HEK293 (cell line): ENCODE data around the gene FAM131B.

ENCODE experiments used
- CTCF ChIA-PET: fragments of 350-600 bp; formaldehyde crosslinking; extraction: SDS; loops from one replicate; lab custom pipeline; 2021; ENCODE audit warnings: antibody characterized with exemption; lab: Yijun Ruan, JAX
- POLR2A ChIA-PET: fragments of 300-600 bp; formaldehyde crosslinking; extraction: SDS; loops from one replicate; lab custom pipeline; 2020; ENCODE audit warnings: antibody characterized with exemption, inconsistent platforms; lab: Yijun Ruan, JAX
- H3K27ac ChIP-seq: fragments of 200-500 bp; sonication (Bioruptor generic); 2 replicates; pipeline ENCODE4 v1.5.1; 2014; ENCODE audit warnings: low read depth, low read length, control low read depth, inconsistent platforms; ENCODE audit errors: extremely low read depth
- H3K36me3 ChIP-seq, 2 experiments: fragments of 200-500 bp in 1 of 2; sonication (Bioruptor generic) in 1 of 2; 1 replicate in 1 of 2; 2 replicates in 1 of 2; pipeline ENCODE4 v1.5.1; 2014 to 2017; ENCODE audit warnings: inconsistent platforms in 2 of 2, low read length in 2 of 2; ENCODE audit not compliant: control insufficient read depth in 2 of 2, insufficient read depth in 1 of 2
- H3K4me1 ChIP-seq: fragments of 200-500 bp; sonication (Bioruptor generic); 2 replicates; pipeline ENCODE4 v1.5.1; 2014; ENCODE audit warnings: mild to moderate bottlenecking, low read length, inconsistent platforms; ENCODE audit not compliant: control insufficient read depth, insufficient read depth
- H3K4me3 ChIP-seq: 2 replicates; pipeline ENCODE4 v1.5.1; 2011; ENCODE audit warnings: low read depth, mild to moderate bottlenecking, control low read depth, low read length, moderate library complexity
- H3K9me3 ChIP-seq: fragments of 200-500 bp; sonication (Bioruptor generic); 2 replicates; pipeline ENCODE4 v1.5.1; 2014; ENCODE audit warnings: low read depth, low read length, inconsistent platforms; ENCODE audit not compliant: control insufficient read depth, insufficient read depth
- TRIM28 ChIP-seq: IDR thresholded peaks from 2 replicates; pipeline ENCODE4 v1.6.1; 2011; ENCODE audit warnings: low read length, control low read depth, borderline replicate concordance
- ZNF529 ChIP-seq: fragments of 450-650 bp; formaldehyde crosslinking; IDR thresholded peaks from 2 replicates; pipeline ENCODE4 v1.5.1; 2017; ENCODE audit warnings: missing genetic modification characterization, missing biosample characterization; ENCODE audit not compliant: insufficient replicate concordance
- ZNF596 ChIP-seq: fragments of 450-650 bp; IDR thresholded peaks from 2 replicates; pipeline ENCODE4 v1.5.0; 2018; ENCODE audit warnings: missing biosample characterization, mild to moderate bottlenecking, missing genetic modification characterization, moderate library complexity
- ZSCAN30 ChIP-seq: fragments of 450-650 bp; IDR thresholded peaks from 2 replicates; pipeline ENCODE4 v1.5.1; 2018; ENCODE audit warnings: missing biosample characterization, mild to moderate bottlenecking, missing genetic modification characterization, moderate library complexity
- TF ChIP-seq, protein P1 (sequence below): fragments of 450-650 bp; formaldehyde crosslinking; IDR thresholded peaks from 2 replicates; pipeline ENCODE4 v1.5.1; 2016; ENCODE audit warnings: missing biosample characterization, missing genetic modification characterization

FAM131B gene

DNA sequence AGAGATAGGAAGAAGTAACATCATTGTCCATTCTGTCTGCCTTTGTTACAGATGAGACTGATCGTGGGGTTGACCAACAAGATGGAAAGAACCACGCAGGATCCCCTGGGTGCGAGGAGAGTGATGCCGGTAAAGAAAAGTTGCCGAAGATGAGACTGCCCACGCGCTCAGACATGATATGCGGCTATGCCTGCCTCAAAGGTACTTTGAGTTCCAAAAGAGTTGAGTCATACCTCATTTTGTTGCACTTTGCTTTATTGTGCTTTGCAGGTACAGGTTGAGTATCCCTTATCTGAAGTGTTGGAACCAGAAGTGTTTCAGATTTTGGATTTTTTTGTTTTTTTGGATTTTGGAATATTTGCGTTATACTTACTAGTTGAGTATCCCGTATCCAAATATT, 58.8 kb downstream of the FAM131B start:
- no peaks in the 10 kb centered on the region for H3K4me1 ChIP-seq
- ChIA-PET CTCF (interaction anchor here (0.6 to 4.4 kb wide), 4 partner anchors 40 to 64 kb away, joined by 3 to 35 read pairs (median 6); partner anchors contain the start of gene GSTK1), POLR2A (no interaction called here)
- H3K4me3 ChIP-seq: no peak overlapping the region
- H3K36me3 ChIP-seq: peaks cover 27 to 95% of the 10 kb centered on the region in 2 experiments
- no peaks in the 10 kb centered on the region for H3K9me3 ChIP-seq
- no peak overlapping the region for H3K27ac ChIP-seq
- TF ChIP-seq, protein P1, sequence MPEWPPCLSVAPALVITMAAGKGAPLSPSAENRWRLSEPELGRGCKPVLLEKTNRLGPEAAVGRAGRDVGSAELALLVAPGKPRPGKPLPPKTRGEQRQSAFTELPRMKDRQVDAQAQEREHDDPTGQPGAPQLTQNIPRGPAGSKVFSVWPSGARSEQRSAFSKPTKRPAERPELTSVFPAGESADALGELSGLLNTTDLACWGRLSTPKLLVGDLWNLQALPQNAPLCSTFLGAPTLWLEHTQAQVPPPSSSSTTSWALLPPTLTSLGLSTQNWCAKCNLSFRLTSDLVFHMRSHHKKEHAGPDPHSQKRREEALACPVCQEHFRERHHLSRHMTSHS (tag by site-specific recombination): no peak
- no peak for TF ChIP-seq TRIM28
- TF ChIP-seq ZSCAN30 (tag by site-specific recombination): no peak
- no peak for TF ChIP-seq ZNF529
- TF ChIP-seq ZNF596 (tag by site-specific recombination): no peak
